Common myeloid progenitor, CD34-positive (primary cell): Measurements from ENCODE around the gene COL9A3.

ENCODE experiments used
- CTCF ChIA-PET: fragments of 350-600 bp; sonication (Branson Sonifier 250); formaldehyde crosslinking; loops from one replicate; lab custom pipeline; 2021; ENCODE audit warnings: antibody characterized with exemption; lab: Charles Lee
- POLR2A ChIA-PET: fragments of 350-600 bp; sonication (Branson Sonifier 250); formaldehyde crosslinking; loops from one replicate; lab custom pipeline; 2021; ENCODE audit warnings: antibody characterized with exemption; lab: Charles Lee
- DNase-seq, 3 donors: peaks; one replicate each; pipeline versions ENCODE4 v3.0.0 to v3.0.0-alpha.2; 2013
- H3K27ac ChIP-seq, 2 experiments: 1 replicate in 1 of 2; 2 replicates in 1 of 2; pipeline ENCODE4 v1.7.0; 2013; ENCODE audit warnings: inconsistent platforms in 2 of 2, low read length in 2 of 2, mild to moderate bottlenecking in 2 of 2, low read depth in 1 of 2, moderate library complexity in 1 of 2; ENCODE audit not compliant: severe bottlenecking in 2 of 2, insufficient read depth in 1 of 2, poor library complexity in 1 of 2
- H3K27me3 ChIP-seq, 5 experiments: replicated peaks in 2 of 5; 1 replicate in 3 of 5; 2 replicates in 2 of 5; pipeline versions ENCODE4 v1.6.1 to v1.7.0; 2013; ENCODE audit warnings: low read length in 4 of 5, mild to moderate bottlenecking in 2 of 5, moderate library complexity in 2 of 5, inconsistent platforms in 1 of 5; ENCODE audit not compliant: insufficient read depth in 5 of 5, control insufficient read depth in 4 of 5
- H3K36me3 ChIP-seq, 4 experiments: 1 replicate in 2 of 4; 2 replicates in 2 of 4; pipeline versions ENCODE4 v1.6.1 to v1.7.0; 2013; ENCODE audit warnings: low read length in 3 of 4, control low read depth in 1 of 4, mild to moderate bottlenecking in 1 of 4; ENCODE audit not compliant: control insufficient read depth in 4 of 4, insufficient read depth in 4 of 4
- H3K4me1 ChIP-seq, 4 experiments: 1 replicate in 3 of 4; 2 replicates in 1 of 4; pipeline versions ENCODE4 v1.6.1 to v1.7.1; 2013; ENCODE audit warnings: low read length in 3 of 4, mild to moderate bottlenecking in 3 of 4, control low read depth in 1 of 4, inconsistent platforms in 1 of 4, moderate library complexity in 1 of 4; ENCODE audit not compliant: control insufficient read depth in 4 of 4, insufficient read depth in 4 of 4; ENCODE audit errors: control extremely low read depth in 1 of 4
- H3K4me3 ChIP-seq, 7 experiments: 1 replicate in 4 of 7; 2 replicates in 3 of 7; pipeline versions ENCODE4 v1.5.1 to v1.7.0; 2013; ENCODE audit warnings: mild to moderate bottlenecking in 7 of 7, low read length in 6 of 7, moderate library complexity in 6 of 7, inconsistent platforms in 2 of 7, low read depth in 2 of 7, control low read depth in 1 of 7; ENCODE audit not compliant: insufficient read depth in 4 of 7, control insufficient read depth in 1 of 7; ENCODE audit errors: extremely low read depth in 1 of 7
- H3K9me3 ChIP-seq, 5 experiments: 1 replicate in 4 of 5; 2 replicates in 1 of 5; pipeline versions ENCODE4 v1.6.1 to v1.7.1; 2013; ENCODE audit warnings: low read length in 4 of 5, mild to moderate bottlenecking in 2 of 5, inconsistent platforms in 1 of 5, low read depth in 1 of 5, moderate library complexity in 1 of 5; ENCODE audit not compliant: control insufficient read depth in 4 of 5, insufficient read depth in 2 of 5; ENCODE audit errors: control extremely low read depth in 1 of 5
- WGBS: methylation state at CpG from one replicate; pipeline ENCODE4 v1.1.5; 2013; ENCODE audit not compliant: insufficient coverage; 5-methylcytosine and 5-hydroxymethylcytosine counted together

The COL9A3 gene

GRCh38 chr20:62880935-62881661 lies 64.2 kb downstream of the COL9A3 start:
- 97% methylated on average over 44 of the region's 45 CpGs for WGBS
- DNase-seq = no peak
- no peak overlapping the region for H3K27ac ChIP-seq
- ChIA-PET POLR2A (no interaction called here), CTCF (interaction anchor here (1.3 kb wide), 1 partner anchor 8 kb away, joined by 4 read pairs; no protein-coding TSS in a partner anchor)
- no peak overlapping the region for H3K4me3 ChIP-seq
- H3K9me3 ChIP-seq = no peaks in the 10 kb centered on the region
- H3K36me3 ChIP-seq = peaks cover 0 to 42% (median 25%) of the 10 kb centered on the region in 4 experiments
- H3K27me3 ChIP-seq = no peaks in the 10 kb centered on the region
- H3K4me1 ChIP-seq = peaks cover 0 to 14% (median 5%) of the 10 kb centered on the region in 4 experiments

GRCh38 chr20:62881662-62882395 lies 65.0 kb downstream of the COL9A3 start:
- Histone ChIP-seq H3K9me3 (no peaks in the 10 kb centered on the region), H3K27me3 (no peaks in the 10 kb centered on the region), H3K4me3 (no peak overlapping the region), H3K4me1 (peaks cover 0 to 8% (median 4%) of the 10 kb centered on the region in 4 experiments), H3K27ac (no peak overlapping the region), H3K36me3 (peaks cover 0 to 49% (median 31%) of the 10 kb centered on the region in 4 experiments)
- ChIA-PET CTCF (interaction anchor here (1.3 kb wide), 1 partner anchor 9 kb away, joined by 4 read pairs; no protein-coding TSS in a partner anchor), POLR2A (no interaction called here)
- WGBS = 97% methylated on average over 39 of the region's 46 CpGs
- no peak for DNase-seq

GRCh38 chr20:62882426-62882825 lies 65.6 kb downstream of the COL9A3 start:
- CTCF ChIA-PET = interaction anchor here (1.3 kb wide), 1 partner anchor 9 kb away, joined by 4 read pairs; no protein-coding TSS in a partner anchor
- H3K36me3 ChIP-seq = peaks cover 0 to 55% (median 35%) of the 10 kb centered on the region in 4 experiments
- 100% methylated on average over 9 of the region's 15 CpGs for WGBS
- no peaks in the 10 kb centered on the region for H3K9me3 ChIP-seq
- H3K4me1 ChIP-seq = peaks cover 0 to 2% (median under 1%) of the 10 kb centered on the region in 4 experiments
- H3K27me3 ChIP-seq = no peaks in the 10 kb centered on the region
- H3K27ac ChIP-seq = no peak overlapping the region
- POLR2A ChIA-PET = no interaction called here
- no peak for DNase-seq
- H3K4me3 ChIP-seq = no peak overlapping the region

GRCh38 chr20:62884556-62884955 lies 67.7 kb downstream of the COL9A3 start:
- CTCF ChIA-PET = interaction anchor here (0.9 to 2.6 kb wide), 3 partner anchors 9 to 127 kb away, joined by 3 to 10 read pairs (median 5); no protein-coding TSS in a partner anchor
- DNase-seq = no peak
- POLR2A ChIA-PET = no interaction called here
- Histone ChIP-seq H3K27ac (no peak overlapping the region), H3K4me3 (no peak overlapping the region), H3K4me1 (peaks cover 0 to 8% (median 2%) of the 10 kb centered on the region in 4 experiments), H3K36me3 (peaks cover 7 to 70% (median 50%) of the 10 kb centered on the region in 4 experiments), H3K9me3 (no peaks in the 10 kb centered on the region), H3K27me3 (no peaks in the 10 kb centered on the region)
- WGBS = 89% methylated on average over 6 of the region's 8 CpGs

GRCh38 chr20:62885046-62885895 lies 68.4 kb downstream of the COL9A3 start:
- Histone ChIP-seq H3K4me3 (no peak overlapping the region), H3K4me1 (peaks cover 0 to 8% (median 2%) of the 10 kb centered on the region in 4 experiments), H3K36me3 (peaks cover 10 to 70% (median 53%) of the 10 kb centered on the region in 4 experiments), H3K27me3 (no peaks in the 10 kb centered on the region), H3K27ac (no peak overlapping the region), H3K9me3 (no peaks in the 10 kb centered on the region)
- DNase-seq = no peak
- CTCF ChIA-PET = interaction anchor here (0.9 to 2.6 kb wide), 3 partner anchors 10 to 126 kb away, joined by 3 to 10 read pairs (median 5); no protein-coding TSS in a partner anchor
- POLR2A ChIA-PET = no interaction called here
- 94% methylated on average over 17 of the region's 20 CpGs for WGBS

DNA sequence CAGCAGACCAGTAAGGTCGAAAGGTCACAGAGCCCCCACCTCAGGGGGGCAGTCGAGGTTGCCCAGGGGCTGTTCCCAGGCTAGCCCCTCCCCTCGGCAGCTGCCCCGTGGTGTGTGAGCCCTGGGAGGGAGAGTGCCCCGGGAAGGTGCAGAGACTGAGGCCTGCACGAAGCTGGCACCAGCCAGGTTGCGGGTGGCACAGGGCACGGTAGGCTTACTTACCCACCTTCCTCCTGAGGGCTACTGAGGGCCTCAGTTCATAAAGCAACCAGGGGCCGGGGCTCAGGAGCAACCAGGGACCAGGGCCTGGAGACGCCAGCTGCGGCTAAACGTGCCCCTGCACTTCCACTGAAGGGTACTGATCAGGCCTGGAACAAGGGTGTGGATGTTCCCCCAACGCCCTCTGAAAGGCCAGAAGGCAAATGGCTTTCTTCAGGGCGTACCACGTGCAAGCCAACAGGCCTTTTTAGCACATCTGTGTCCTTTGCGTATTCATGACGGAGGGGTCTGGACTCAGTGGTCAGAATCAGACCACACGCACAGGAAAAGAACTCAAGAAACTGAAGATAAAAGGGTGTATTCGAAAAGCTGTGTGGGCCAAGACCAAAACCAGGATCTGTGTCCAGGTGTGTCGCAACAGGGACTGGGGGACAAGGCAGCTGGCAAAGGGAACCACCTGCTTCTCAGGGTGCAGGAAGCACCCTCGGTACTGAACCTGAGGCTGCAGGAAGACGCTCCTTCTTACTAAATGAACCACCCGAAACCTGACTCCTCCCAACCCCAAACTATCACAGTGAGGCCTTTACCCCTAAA lies 69.3 kb downstream of the COL9A3 start:
- ChIA-PET POLR2A (interaction anchor here (0.8 kb wide), 1 partner anchor 14 kb away, joined by 3 read pairs; no protein-coding TSS in a partner anchor), CTCF (interaction anchor here (1.9 to 2.6 kb wide), 2 partner anchors 11 to 14 kb away, joined by 10 to 12 read pairs; no protein-coding TSS in a partner anchor)
- no peaks in the 10 kb centered on the region for H3K9me3 ChIP-seq
- H3K36me3 ChIP-seq = peaks cover 12 to 71% (median 54%) of the 10 kb centered on the region in 4 experiments
- no peak overlapping the region for H3K4me3 ChIP-seq
- H3K4me1 ChIP-seq = peaks cover 0 to 8% (median 2%) of the 10 kb centered on the region in 4 experiments
- WGBS = 94% methylated on average over 20 of the region's 23 CpGs
- DNase-seq = no peak
- no peak overlapping the region for H3K27ac ChIP-seq
- no peaks in the 10 kb centered on the region for H3K27me3 ChIP-seq
